Neural crest cell (in vitro differentiated cells): ENCODE measurements around the gene BAG1. TPM values are rescaled to one million over a fixed set of nuclear protein-coding genes. Genes with fewer than 3 reads are reported as not detected.

Experiments used
- DNase-seq: peaks from one replicate; pipeline ENCODE4 v3.0.0; 2021; ENCODE audit warnings: low read depth, mixed read lengths, low spot score
- H3K27ac Mint-ChIP-seq: one replicate; pipeline ENCODE4 v1.8.0; 2021; ENCODE audit warnings: mild to moderate bottlenecking, mixed read lengths; ENCODE audit not compliant: unreplicated experiment
- H3K27me3 Mint-ChIP-seq: 2 replicates; pipeline ENCODE4 v1.8.0; 2021; ENCODE audit warnings: low read depth, mild to moderate bottlenecking, mixed read lengths
- H3K36me3 Mint-ChIP-seq: 2 replicates; pipeline ENCODE4 v1.8.0; 2021; ENCODE audit warnings: low read depth, mild to moderate bottlenecking, mixed read lengths
- H3K4me1 Mint-ChIP-seq: 2 replicates; pipeline ENCODE4 v1.8.0; 2021; ENCODE audit warnings: mixed read lengths
- H3K4me3 Mint-ChIP-seq: one replicate; pipeline ENCODE4 v1.8.0; 2021; ENCODE audit warnings: mild to moderate bottlenecking, mixed read lengths
- H3K9me3 Mint-ChIP-seq: 2 replicates; pipeline ENCODE4 v1.8.0; 2021; ENCODE audit warnings: mixed read lengths
- CTCF ChIP-seq: fragments of 200-600 bp; sonication (generic); conservative IDR thresholded peaks from 2 replicates; pipeline ENCODE4 v1.5.0; 2021; ENCODE audit warnings: antibody characterized with exemption, mild to moderate bottlenecking
- total RNA-seq: library from RNA; stranded (reverse); gene quantifications from 2 replicates; pipeline ENCODE4 v1.2.1, GENCODE V29; 2021

The BAG1 gene
- total RNA-seq, 1 donor from 2014 or later: 97.5 TPM

GRCh38 chr9:33250458-33250995 is 14.0 kb downstream of the BAG1 start:
- no peaks in the 10 kb centered on the region for H3K4me1 Mint-ChIP-seq
- no peaks in the 10 kb centered on the region for H3K27me3 Mint-ChIP-seq
- TF ChIP-seq CTCF: no peak
- DNase-seq: no peak
- peaks cover 13% of the 10 kb centered on the region for H3K36me3 Mint-ChIP-seq
- no peak overlapping the region for H3K27ac Mint-ChIP-seq
- no peak overlapping the region for H3K4me3 Mint-ChIP-seq
- H3K9me3 Mint-ChIP-seq: no peaks in the 10 kb centered on the region

- no peak for TF ChIP-seq CTCF
- peaks cover 13% of the 10 kb centered on the region for H3K36me3 Mint-ChIP-seq
- no peak overlapping the region for H3K4me3 Mint-ChIP-seq
- no peaks in the 10 kb centered on the region for H3K27me3 Mint-ChIP-seq
- no peaks in the 10 kb centered on the region for H3K4me1 Mint-ChIP-seq
- no peak for DNase-seq
- no peak overlapping the region for H3K27ac Mint-ChIP-seq
- no peaks in the 10 kb centered on the region for H3K9me3 Mint-ChIP-seq
These were observed 14.5 kb downstream of the BAG1 start for GRCh38 chr9:33249983-33250382.

- H3K4me3 Mint-ChIP-seq: no peak overlapping the region
- no peak for DNase-seq
- peaks cover 9% of the 10 kb centered on the region for H3K36me3 Mint-ChIP-seq
- no peak overlapping the region for H3K27ac Mint-ChIP-seq
- no peak for TF ChIP-seq CTCF
- H3K27me3 Mint-ChIP-seq: no peaks in the 10 kb centered on the region
- H3K4me1 Mint-ChIP-seq: no peaks in the 10 kb centered on the region
- H3K9me3 Mint-ChIP-seq: no peaks in the 10 kb centered on the region
These were observed 15.3 kb downstream of the BAG1 start for GRCh38 chr9:33249087-33249658.

GRCh38 chr9:33248606-33249005 is 15.9 kb downstream of the BAG1 start:
- Mint-ChIP-seq H3K4me1 (no peaks in the 10 kb centered on the region), H3K9me3 (no peaks in the 10 kb centered on the region), H3K4me3 (no peak overlapping the region), H3K36me3 (peaks cover 9% of the 10 kb centered on the region), H3K27ac (no peak overlapping the region), H3K27me3 (no peaks in the 10 kb centered on the region)
- no peak for TF ChIP-seq CTCF
- DNase-seq: no peak

- no peak overlapping the region for H3K27ac Mint-ChIP-seq
- H3K9me3 Mint-ChIP-seq: no peaks in the 10 kb centered on the region
These were observed 18.1 kb downstream of the BAG1 start for GRCh38 chr9:33246269-33246860.

More at GRCh38 chr9:33246269-33246860, 18.1 kb downstream of the BAG1 start:
- TF ChIP-seq CTCF: no peak
- H3K4me3 Mint-ChIP-seq: no peak overlapping the region
- H3K36me3 Mint-ChIP-seq: peaks cover 4% of the 10 kb centered on the region
- no peaks in the 10 kb centered on the region for H3K27me3 Mint-ChIP-seq
- no peaks in the 10 kb centered on the region for H3K4me1 Mint-ChIP-seq
- no peak for DNase-seq
